Fibroblast of skin of left biceps (primary cell): ENCODE results near the gene ESYT2.
A peak's percentile ranks its signal among the peaks of the same experiment; 100 is the strongest.
"Not testable (repeated sequence)": the region's sequence is repeated elsewhere in the genome, so short reads cannot be mapped to it uniquely, and the experiment has no call there.

Experiments used
- DNase-seq, 2 experiments: peaks; one replicate each; pipeline ENCODE4 v3.0.0-alpha.2; 2013; ENCODE audit warnings: low read depth in 2 of 2

The ESYT2 gene

GRCh38 chr7:158856883-158857668 is 27.8 kb upstream of the ESYT2 start:
- DNase-seq: no peak

DNA sequence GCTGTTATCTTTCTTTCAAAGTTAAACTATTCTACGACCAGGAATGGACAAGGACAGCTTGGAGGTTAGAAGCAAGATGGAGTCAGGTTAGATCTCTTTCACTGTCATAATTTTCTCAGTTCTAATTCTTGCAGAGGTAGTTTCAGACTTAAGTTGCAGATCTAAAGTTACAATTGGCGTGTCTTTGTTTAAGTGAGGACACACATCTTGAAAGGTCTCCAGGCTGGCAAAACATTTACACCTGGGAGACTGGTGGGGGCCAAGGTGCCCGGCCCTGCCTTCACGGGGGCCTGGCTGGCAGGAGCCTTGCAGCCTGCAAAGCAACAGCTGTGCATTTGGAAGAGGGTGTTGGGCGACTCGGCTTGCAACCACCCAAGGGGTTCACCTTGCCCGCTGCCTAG is 25.4 kb upstream of the ESYT2 start:
- DNase-seq: no peak

DNA sequence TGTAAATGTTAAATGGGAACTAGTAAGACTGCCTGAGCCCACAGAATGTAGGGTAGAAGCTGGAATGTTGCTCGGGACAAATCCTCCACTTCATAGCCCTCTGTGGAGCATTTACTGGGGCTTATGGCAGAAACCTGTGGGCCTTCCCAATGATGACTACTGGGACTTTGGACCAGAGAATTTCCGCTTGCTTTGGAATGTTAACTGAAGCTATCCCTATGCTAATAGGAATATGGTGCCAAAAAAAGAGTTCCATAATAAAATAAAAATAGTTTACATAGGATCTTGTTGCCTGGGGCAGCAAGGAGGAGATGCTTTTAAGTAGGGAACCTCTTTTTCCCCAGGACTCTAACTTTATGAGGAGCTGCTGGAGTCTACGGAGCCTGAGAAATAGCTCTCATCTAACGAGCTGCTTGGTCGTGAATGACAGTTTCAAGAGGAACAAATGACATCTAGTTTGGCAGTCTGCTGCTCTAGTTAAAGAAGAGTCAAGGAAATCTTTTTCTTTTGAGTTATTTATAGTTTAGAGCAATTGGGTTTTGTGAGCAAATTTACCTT is 21.3 kb upstream of the ESYT2 start:
- no peak for DNase-seq

DNA sequence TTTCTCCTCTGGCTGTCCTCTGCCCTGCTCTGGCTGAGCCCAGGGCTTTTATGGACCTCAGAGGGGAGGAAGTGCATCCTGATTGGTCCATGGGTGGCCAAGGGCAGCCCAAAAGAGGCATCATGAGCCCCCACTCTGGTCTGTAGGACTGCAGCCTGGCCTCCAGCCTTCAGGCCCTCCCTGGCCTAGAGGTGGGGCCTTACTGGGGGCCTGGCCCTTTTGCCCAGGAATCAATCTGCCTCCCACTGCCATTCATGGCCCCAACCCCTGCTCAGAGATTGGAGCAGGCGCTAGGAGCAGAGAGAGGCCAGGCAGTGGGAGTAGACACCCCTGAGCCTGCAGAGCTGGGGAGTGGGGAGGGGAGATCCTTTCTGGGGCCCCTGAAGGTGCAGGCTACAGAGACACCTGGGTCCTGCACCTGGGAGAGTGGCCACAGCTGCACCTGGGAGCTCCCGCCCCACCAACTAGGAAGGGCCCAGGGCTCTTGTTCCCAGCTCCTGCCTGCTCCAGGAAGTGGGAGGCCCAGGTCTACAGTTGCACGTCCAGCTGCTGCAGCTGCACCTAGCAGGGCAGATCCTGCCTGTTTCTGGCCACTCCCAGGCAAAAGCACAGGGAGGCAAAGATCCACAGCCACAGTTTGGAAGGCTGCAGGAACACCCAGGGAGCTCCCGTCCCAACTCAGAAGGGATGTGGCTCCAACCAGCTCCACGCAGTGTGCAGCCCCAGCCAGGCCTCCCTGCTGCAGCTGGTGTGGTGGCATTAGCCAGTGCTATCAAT is 20.6 kb upstream of the ESYT2 start:
- DNase-seq: no peak

GRCh38 chr7:158849442-158849767 is 20.1 kb upstream of the ESYT2 start:
- DNase-seq: no peak

DNA sequence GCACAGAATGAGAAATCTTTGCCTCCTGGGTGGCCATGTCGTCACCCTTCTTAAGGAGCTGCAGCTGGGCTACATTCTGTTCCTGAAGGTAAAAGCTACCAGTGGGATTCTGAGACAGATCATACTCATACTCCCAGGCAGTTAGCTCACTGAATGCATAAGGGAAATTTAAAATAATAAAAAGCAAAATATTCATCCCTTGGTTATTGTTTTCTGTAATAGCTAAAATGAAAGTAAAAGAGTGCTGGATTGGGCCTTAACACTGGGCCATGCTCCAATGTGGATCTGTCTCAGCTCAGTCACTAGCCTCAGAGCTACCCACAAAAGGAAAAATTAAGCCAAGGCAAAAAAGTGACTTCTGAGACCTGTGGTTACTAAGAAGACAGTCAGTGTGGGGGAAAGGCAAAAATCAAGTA is 18.1 kb upstream of the ESYT2 start:
- no peak for DNase-seq

GRCh38 chr7:158846304-158846703 is 17.0 kb upstream of the ESYT2 start:
- no peak for DNase-seq

DNA sequence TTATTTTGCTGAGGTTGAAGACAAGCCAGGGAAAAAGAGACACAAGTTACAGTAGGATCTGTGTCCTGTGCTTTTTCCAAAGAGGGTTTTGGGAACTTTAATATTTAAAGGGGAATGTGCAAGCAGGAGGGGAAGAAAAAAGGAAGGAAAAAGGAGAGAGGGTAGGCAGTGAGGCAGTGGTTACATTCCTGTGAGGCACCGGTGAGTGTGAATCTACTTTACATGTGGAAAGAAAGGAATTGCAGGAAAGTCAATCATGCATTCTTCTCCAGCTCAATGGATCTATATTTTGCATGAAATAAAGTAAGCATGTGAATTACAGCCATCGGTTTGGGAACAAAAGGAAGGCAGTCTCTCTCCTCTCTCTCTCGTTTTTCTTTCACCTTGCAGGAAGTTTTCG is 14.5 kb upstream of the ESYT2 start:
- no peak for DNase-seq

DNA sequence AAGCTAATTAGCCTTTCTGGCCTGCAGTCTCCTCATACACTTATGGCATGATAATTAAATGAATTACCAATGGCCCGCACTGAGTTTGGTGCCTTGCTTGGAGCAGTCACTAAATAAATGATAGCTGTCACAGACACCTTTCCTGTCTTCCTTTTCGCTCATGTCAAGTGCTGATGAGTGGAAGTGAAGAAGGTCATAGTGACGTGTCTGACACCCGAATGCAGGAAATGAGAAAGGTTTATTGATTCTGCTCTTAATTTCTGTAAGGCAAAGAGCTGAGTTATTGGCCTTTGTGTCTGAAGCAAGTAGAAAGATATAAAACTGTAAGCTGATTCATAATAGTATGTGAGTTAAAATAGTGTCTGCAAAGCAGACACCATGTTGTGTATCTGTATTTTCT is 13.2 kb upstream of the ESYT2 start:
- no peak for DNase-seq

DNA sequence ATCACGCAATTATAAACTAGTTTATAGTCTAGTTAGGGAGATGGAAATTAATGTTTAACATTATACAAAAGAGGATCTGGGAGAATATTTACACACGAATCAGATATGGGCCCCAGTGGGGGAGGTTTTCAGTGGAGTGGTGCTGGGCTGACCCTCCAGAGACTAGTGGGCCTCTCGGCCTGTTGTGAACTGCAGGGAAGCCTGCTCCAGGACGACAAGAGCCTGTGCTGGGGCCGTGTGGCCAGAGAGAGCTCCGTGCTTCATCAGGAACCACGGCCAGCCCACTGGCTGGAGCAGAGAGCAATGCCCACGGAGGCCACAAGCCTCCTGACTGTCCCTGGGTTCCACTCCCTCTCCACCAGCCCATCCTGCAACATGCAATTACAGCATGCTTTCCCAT is 11.3 kb upstream of the ESYT2 start:
- DNase-seq: no peak

- DNase-seq: not testable (repeated sequence)
Measured at GRCh38 chr7:158839177-158839576, 9.9 kb upstream of the ESYT2 start.

DNA sequence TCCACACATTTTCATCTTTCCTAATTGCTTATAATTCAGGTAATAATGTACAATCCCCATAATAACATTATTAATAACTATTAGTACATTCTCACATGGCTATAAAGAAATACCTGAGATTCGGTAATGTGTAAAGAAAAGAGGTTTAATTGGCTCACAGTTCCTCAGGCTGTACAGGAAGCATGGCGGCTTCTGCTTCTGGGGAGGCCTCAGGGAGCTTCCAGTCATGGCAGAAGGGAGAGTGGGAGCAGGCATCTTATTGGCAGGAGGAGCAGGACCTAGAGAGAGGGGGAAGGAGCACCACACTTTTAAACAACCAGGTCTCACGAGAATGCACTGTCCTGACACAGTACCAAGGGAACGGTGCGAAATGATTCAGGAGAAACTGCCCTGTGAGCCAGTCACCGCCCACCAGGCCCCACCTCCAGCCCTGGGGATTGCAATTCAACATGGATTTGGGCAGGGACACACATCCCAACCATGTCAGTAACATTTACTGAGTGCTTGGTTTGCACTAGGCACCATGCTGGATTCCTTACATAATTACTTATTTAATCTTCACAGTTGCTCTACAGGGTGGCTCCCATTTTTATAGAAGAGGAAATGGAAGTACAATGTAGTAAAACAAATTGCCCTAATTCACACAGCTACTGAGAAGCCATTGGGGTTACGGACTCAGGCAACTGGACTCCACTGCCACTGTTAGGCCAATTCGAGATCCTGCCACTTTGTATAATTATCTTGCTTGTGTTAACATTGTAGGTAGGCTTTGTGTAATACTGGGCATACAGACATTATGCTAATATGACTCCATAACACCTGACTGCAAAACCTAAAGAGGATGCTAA is 8.7 kb upstream of the ESYT2 start:
- DNase-seq: no peak

DNA sequence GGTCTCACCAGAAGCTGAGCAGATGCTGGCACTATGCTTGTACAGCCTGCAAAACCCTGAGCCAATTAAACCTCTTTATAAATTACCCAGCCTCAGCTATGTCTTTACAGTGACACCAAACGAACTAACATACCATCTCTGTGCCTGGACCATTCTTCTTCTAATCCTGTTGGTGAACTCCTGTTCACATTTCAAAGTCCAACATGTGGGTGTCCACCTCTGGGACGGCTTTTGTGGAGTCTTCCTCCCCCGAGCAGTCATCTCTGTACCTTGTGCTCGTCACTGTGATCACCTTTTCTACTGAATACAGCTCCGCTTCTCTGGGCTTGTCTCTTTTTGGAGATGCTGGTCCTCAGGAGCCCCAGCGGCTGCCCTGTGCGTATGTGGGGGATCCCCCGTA is 7.4 kb upstream of the ESYT2 start:
- DNase-seq: no peak

DNA sequence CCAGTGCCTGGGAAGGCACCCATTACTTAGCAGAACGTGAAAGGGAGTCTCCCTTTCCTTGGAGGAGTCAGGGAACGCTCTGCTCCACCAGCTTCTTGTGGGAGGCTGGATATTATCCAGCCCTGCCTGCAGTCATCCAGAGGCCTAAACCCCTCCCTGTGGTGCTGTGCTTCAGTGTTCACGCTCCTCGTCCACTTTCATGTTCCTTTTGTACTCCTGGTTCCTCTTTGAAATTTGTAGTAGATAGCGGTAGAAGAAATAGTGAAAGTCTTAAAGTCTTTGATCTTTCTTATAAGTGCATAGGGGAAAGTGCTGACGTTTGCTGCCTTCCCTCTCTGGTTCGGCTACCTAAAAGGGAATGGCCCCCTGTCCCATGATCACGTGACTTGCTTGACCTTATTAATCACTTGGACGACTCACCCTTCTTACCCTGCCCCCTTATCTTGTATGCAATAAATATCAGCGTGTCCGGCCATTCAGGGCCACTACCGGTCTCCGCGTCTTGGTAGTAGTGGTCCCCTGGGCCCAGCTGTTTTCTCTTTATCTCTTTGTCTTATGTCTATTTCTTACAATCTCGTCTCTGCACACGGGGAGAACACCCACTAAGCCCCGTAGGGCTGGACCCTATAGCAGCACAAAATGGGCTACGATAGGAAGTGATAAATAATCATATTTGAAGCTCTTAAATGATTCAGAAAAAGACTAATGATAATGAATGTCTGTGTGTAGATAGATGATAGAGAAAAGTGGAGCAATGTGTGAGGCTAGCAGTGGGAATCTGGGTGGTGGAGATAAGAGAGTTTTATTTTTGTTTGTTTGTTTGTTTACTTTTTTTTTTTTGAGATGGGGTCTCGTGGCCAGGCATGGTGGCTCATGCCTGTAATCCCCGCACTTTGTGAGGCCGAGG is 5.8 kb upstream of the ESYT2 start:
- no peak for DNase-seq

- DNase-seq: no peak
Measured at GRCh38 chr7:158832994-158833393, 3.7 kb upstream of the ESYT2 start.

- no peak for DNase-seq
Measured at GRCh38 chr7:158831738-158832091, 2.4 kb upstream of the ESYT2 start.

DNA sequence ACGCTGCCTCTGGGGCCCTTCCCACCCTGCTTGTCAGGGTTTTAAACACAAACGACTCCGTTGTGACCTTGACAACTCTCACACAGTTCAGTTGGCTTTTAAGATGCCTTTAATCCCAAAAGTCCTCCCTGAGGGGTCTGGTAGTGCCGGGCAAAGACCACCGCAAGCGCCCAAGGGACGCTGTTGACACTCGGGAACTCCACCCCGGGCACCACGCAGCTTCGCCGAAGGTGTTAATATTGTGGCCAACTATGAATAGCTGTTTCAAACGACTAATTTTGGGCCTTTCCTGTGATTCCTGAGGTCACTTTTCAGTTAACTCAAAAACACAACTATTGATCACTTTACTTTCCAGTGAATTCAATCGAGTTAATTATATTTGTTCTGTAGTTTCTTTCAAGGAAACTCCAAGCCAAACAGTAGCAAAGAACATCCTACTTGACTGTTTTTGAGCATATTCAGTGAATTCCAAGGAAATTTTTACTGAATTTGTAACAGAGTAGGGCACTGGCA is 958 bp upstream of the ESYT2 start:
- DNase-seq: no peak

- DNase-seq: peak in 1 of 2 experiments; percentile 36
Measured at GRCh38 chr7:158829021-158829341, 328 bp downstream of the ESYT2 start.

DNA sequence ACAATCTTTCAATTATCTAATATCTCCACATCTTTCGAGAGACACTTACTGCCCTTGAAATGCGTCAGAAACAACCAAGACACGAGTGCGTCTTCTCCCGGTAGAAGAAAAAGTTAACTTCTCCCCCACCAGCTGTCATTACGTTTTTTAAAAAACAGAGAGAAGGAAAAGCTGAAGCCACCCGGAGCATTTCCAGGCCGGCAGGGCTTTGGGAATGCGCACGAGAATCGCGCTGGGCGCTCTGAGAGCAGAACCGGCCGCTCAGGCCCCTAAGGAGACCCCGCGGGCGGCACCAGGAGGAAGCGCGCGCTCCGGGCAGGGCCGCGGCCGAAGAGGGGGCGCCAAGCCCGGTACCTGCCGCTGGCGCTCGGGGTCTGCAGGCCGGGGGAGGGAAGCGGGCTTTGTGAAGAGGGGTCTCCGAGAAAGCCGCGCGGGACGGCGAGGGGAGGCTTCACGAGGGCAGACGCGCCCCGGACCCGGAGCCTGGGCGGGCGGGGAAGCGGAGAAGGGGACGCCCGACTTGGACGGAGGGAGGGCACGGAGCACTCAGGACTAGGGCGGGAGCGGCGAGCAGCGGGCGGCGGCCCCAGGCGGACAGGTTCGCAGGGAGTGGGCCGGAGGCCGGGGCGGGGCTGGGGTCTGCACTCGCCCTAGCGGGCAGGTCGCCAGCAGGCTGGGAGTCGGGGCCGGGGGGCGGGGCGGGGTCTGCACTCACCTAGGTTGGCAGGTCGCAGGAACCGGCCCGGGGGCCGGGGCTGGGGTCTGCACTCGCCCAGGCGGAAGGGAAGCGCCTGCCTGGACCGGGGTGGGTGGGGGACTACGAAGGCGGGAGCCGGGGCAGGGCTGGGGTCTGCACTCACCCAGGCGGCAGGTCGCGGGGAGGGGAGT is 932 bp downstream of the ESYT2 start:
- DNase-seq: no peak
